HK-2 (cell line): ENCODE measurements around the gene ROR2.

ENCODE experiments used
- DNase-seq: peaks from one replicate; pipeline ENCODE4 v3.0.0-alpha.2; 2018; ENCODE audit not compliant: unreplicated experiment

ROR2 gene

DNA sequence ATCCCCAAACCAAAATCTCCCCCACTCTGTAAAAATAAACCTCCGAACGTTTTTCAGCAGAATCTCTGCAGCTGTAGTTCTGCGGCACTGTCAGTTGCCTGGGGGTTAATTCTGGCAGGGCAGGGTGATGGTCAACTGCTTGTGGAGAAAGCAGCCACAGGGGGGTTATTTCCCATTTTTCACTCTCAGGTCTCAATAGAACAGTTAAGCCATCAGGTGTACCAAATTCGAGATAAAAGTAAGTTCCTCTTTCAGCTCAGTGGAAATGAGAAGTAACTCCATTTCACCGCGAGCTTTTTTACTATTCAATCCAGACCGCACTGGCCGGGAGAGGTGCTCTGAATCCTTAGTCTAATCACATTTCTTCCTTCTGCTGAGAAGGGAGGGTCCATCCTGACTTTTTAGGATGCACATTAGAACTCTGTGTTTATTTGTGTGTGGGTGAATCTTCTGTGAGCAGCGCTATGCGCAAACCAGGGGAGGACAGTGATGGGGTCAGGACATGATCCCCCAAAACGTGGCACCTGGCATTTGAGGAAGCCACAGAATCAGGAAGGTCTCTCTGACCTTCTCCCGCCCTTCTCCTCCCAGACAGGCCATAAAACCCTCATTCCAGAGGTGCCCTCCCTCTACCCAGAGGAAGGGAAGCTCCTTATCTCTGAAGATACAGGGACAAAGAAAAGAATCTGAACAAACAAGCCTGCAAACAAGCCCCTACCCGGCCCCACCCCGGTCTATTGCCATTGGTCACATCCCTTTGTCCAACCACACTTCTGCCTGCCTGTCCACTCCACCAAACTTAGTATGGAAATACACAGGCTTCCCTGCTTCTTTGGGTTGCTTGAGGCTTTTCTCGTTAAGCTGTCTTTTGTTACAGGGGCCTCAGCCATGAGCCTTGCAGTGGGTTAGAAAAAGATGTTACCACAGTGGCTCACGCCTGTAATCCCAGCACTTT lies 229.0 kb downstream of the ROR2 start:
- no peak for DNase-seq

DNA sequence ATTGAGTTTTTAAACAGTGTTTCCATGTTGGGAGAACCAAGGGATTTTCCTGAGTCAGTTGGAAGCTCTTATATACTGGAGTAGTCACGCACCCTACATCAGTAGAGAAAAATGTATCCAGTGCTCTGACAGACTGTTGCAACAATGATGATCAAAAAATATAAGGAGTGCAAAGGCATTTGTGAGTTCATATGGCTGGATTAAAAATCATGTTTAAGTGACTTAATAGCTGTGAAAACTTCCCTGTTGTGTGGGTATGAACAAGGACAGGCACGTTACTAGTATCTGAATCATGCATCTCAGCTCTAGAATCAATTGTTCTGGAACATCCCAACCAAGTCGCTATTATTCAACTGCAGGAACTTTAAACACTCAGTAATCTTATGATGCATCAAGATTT lies 229.7 kb downstream of the ROR2 start:
- no peak for DNase-seq

DNA sequence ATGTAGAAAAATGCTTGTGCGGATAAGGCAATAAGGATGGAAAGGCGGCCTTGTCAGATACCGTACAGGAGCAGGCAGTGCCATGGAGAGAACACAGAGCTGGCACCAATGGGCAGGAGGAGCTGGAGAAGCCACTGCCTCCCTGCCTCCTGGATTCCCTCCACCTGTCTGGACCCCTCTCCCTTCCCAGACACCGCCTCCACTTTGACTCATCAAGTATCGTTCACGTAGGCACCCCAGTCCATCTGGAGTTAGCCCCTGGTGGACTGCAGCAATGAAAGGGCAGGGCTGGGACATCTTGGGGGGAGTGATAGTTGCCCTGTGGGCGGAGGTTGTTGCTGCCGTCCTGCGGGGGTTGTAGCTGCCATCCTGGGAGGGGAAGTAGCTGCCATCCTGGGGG lies 232.0 kb downstream of the ROR2 start:
- no peak for DNase-seq

DNA sequence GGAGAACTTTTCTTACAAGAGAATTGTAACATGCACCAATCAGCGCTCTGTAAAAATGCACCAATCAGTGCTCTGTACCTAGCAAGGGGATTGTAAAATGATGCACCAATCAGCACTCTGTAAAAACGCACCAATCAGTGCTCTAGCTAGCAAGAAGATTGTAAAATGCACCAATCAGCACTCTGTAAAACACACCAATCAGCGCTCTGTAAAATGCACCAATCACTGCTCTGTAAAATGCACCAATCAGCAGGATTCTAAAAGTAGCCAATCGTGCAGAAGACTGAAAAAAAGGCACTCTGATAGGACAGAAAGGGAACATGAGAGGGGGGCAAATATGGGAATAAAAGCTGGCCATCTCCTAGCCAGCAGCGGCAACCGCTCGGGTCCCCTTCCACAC lies 233.2 kb downstream of the ROR2 start:
- no peak for DNase-seq

DNA sequence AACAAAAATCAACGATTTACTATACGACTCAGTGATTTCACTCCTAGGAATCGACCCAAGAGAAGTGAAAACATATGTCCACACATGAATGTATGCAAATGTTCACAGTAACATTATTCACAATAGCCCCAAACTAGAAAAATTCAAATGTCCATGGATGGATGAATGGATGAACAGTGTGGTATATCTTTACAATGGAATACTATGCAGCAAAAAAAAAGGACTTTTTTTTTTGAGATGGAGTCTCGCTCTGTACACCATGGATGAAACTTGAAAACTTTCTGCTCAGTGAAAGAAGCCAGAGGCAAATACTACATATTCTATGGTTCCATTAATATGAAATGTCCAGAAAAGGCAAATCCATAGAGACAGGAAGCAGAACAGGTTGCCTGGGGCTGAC lies 233.8 kb downstream of the ROR2 start:
- DNase-seq: no peak

DNA sequence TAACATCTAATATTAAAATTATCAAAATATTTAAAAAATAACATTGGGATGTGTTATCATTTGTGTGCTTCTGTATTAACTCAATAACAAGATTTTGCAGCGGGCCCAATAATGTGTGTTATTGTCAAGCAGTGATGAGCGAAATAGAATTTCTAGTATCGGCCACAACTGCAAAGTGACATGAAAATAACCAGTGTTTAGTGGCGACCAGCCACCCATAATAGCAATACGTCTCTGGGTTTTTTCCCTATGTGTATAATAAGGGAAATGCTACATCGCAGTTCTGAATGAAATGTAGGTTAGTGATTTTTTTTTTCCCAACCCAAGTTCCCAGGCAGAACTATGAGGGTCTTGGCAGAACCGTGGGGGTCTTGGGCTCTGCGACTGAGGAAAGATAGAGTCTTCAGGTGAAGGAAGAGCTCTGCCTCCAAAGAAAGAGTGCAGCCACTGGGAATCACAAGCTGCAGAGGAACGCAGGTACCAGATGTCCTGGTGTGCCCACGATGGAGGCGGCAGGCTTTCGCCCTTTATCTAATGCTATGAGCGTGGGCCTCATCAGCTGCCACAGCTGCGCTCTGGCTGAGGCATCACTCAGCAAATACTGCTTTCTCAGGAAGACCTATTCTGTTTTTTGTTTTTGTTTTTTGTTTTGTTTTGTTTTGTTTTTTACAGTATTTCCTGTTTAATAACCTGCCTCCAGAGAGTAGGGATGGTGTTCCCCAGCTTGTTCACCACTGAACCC lies 235.0 kb downstream of the ROR2 start:
- DNase-seq: no peak

DNA sequence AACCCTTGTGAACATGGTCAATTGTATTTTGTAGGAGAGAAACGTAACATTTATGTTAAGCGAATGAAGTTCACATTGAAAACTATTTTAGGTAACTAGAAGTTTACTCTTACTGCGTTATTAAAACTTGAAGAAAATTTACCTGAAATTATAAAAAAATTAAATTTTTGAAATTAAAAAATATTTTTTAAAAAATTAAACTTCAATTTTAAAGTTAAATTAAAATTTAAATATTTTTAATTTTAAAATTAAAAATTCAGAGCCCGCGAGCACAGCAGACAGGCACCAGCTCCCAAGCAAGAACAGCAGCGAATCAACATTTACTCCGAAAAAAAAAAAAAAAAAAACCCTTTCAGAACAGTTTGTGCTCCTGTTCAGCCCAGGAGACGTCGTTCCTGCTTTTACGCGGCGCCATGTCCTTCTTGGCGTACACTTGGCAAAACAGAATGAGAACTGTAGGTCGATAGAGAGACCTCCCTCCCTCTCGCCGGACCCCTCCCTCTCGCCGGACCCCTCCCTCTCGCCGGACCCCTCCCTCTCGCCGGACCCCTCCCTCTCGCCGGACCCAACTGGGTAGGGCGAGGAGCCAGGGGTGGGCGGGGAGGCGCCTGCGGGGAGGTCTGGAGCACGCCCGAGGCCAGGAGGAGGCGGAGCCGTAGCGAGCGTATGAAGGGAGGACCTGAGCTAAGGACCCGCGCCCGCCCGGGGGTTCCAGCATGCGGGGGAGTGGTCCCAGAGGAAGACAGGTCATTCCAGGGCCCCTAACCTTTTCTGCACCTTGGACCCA lies 235.8 kb downstream of the ROR2 start:
- no peak for DNase-seq

DNA sequence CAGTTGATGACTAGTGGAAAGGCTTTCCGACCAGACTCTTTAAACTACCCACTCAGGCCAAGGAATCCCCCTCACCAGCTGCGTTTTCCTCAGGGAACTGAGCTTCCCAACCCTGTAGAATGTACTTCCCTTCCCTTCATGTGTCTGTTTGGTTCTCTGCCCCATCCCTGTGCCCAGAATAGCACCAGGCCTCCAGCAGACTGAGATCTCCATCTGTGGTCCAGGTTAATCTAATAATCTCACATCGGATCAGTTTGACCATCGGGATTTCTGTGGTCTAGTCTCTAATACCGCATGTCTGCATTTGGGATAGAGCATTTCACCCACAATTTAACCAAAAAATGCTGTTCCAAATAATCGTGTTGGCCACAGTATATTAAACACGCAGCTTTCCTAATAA lies 237.2 kb downstream of the ROR2 start:
- DNase-seq: no peak

DNA sequence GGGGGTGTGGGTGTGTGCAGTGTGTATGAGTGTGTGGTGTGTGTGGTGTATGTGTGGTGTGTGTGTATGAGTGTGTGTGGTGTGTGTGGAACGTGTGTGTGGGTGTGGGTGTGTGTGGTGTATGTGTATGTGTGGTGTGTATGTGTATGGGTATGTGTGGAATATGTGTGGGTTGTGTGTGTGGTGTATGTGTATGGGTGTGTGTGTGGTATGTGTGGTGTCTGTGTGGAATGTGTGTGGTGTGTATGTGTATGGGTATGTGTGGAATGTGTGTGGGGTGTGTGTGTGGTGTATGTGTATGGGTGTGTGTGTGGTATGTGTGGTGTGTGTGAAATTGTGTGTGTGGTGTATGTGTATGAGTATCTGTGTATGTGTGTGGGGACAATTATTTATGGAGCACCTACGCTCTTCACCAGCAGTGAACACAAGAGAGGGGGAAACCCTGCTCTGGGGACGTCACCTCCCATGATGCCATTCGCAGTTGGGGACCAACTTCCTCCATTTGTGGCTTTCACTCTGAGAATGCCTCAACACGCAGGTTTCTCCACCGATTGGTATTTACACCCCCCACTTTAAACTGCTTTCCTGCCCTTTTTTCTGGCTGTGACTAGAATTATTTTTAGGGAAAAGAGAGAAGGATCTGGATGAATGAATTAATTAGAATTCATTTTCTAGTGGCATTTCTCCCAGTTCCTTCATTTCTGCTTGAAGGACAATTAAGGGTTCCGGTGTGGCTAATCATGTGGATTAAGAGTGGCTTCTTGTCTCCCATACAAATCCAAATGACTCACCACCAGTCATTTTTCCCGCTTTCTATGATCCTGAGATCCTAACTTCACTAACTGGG lies 238.1 kb downstream of the ROR2 start:
- DNase-seq: no peak

DNA sequence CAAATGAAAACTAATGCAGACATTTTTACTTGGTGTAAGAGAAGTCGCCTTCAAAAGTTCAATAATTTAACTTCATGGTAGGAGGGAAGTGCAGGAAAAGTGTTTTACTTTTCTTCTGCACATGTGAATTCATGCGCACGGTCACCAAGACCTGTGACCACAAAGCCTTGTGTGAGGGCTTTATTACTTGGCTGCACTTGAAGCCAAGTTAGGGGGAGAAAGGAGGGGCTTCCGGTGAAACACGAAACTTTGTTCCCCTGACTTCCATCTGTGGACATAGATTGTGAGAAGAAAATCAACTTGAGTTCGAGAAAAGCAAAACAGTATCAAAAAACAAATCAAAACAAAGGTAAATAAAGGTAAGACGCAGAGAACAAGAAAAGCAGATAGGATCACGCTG lies 239.9 kb downstream of the ROR2 start:
- DNase-seq: no peak

DNA sequence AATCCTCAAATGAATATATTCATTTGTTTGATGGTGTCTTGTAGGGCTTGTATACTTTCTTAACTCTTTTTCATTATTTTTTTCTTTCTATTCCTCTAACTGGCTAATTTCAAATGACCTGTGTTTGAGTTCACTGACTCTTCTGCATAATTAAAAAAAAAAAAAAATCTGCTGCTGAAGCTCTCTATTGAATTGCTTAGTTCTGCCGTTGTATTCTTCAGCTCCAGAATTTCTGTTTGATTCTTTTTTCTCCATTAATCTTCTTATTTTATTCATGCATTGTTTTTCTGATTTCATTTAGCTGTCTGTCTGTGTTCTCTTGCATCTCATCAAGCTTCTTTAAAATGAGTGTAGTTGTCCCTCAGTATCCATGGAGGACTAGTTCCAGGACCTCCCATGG lies 244.6 kb downstream of the ROR2 start:
- no peak for DNase-seq

DNA sequence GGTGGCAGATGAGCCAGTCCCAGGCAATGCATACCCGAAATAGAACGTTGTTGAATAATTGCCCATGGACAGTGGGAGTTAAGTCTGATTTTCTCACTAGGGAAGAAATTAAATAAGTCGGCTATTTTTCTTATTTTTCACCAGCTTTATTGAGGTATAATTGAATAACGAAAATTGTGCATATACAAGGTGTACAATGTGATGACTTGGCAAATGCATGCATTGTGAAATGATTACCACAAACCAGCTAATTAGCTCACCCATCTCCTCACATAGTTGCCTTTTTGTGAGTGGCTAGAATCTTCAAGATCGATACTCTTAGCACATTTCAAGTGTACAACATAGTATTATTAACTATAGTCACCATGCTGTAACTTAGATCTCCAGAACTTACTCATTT lies 249.6 kb downstream of the ROR2 start:
- no peak for DNase-seq

DNA sequence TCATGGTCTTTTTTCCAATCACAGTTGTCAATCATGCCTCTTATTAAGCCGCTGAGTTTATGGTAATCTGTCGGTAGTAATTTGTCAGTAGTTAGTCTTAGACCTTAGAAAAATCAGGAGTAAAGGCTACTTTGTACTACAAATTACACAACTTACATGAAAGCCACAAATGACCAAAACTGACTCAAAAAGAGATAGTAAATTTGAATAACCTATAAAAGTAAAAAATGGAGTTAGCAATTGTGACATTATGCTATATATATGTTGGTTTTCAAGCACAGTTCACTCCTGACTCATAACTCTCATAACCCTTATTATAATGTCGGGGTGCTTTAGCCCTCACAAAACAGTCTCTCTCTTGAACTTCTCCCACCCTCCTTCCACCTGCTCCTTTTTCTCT lies 251.8 kb downstream of the ROR2 start:
- DNase-seq: no peak

DNA sequence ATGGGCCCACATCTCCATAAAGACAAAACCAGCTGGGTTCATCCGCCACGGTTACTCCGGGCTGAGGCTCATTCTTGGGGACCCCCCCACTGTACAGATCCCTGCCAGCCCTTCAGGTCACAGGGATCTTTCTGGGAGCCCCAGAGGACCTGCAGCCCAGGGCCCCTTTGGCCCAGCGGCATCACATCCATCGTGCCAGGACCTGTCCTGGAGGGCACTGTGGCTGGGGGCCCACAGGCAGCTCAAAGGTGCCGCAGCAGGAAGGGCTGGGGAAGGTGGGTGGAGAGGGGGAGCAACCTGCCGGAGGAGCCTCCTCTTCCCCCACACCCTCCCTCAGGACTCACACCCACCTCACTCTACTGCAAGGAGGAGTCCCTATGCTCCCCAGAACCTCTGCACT lies 252.8 kb downstream of the ROR2 start:
- no peak for DNase-seq

DNA sequence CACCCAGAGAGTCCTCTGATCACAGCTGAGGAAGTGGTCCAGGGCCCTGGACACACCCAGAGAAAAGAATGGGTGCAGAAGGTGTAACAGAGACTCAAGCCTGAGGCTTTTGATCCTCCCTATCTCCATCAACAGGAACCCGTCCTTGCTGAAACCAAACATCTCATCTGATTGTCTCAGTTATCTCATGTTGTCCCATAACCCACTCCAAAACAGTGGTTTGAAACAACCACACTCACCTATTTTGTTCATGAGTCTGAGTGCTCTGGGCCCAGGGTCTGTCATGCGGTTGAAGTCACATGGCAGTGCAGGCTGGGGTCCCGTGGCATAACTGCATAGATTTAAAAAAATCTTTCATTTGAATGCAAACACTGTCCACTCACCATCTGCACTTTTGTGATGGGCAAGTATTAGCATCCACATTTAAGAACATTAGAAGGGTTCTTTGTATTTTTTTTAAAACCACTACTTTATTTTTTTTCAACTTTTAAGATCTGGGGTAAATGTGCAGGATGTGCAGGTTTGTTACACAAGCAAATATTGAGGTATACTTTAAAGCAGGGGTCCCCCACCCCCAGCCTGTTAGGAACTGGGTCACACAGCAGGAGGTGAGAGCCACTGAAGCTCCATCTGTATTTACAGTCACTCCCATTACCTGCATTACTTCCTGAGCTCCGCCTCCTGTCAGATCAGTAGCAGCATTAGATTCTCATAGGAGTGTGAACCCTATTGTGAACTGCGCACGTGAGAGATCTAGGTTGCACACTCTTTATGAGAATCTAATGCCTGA lies 255.8 kb downstream of the ROR2 start:
- DNase-seq: no peak

DNA sequence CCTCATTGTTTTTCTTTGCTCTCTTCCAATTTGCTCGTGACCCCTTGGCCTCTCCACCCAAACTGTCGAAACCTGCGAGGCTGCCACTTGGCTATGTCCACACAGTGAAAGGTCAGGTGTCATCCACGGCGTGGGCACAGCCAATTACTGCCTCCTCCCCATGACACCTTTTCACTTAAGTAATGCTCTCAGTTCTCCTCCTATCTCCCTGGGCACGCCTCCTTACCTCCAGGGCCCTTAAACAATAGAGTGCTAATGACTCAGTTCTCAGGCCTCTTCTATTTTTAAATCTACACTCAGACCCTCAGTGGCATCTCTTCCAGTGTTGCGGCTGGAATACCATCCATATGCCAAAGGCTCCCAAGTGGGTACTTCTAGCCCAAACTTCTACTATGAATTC lies 256.8 kb downstream of the ROR2 start:
- DNase-seq: no peak

DNA sequence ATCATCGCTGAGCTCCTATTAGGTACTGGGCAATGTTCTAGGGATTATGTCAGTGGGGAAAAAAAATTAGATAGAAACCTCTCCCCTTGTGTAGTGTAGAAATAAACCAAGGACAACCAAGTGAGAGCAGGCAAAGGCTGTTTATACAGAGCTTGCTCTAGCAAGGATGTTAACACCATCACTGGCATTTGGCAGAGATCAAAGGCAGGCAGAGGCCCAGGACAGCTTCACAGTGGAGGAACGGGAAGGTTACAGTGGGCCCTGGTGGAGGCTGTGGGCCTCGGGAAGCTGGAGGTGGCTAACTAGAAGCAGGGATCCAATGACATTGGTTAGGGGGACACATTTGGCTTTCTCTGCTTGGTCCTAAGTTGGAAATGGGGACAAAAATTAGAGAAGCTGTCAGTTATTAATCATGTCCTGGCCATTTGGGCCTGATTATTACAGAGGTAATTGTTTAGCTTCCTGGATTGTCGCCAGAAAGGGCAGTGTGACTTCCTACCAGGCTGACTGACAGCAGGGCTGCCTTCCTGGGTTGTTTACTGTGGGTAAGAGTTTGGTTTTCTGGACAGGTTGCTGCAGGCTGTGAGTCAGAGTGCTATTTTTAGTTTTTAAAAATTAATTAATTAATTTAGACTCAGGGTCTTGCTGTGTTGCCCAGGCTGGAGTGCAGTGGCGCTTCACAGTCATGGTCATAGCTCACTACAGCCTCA lies 259.3 kb downstream of the ROR2 start:
- no peak for DNase-seq

DNA sequence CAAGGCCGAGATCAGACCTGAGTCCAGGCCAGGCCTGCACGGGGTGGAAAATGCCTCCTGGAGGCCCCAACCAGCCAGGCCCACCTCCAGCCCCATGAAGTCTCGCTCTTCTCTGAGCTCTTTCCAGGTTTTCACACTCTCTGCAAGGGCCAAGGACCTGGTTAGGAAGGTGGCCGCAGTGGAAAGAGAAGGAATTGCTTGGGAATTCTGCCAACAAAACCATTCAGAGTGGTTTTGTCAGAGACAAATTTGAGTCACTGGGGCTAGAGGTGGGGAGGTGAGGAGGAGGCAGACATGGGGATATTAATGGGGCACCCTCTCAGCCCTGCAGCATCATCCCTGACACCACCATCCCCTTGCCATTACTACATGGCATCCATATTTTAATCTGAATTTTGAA lies 261.0 kb downstream of the ROR2 start:
- DNase-seq: no peak

DNA sequence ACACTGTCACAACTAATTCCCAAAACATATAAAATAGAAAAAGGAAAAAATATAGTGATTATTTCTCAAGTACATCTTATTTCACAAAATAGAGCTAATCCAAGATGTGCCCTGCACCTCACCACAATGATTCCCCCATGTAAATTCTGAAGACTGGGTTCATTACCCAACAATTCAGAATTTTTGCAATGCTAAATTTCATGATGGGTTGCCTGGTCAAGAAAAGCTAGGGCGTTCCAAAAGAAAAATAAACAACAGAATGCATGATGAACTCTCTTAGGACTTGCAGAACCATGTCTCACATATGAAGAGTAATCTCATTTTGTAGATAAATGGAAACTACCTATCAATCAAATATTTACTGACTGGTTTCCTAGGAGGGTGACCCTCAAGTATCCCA lies 266.8 kb downstream of the ROR2 start:
- DNase-seq: no peak

DNA sequence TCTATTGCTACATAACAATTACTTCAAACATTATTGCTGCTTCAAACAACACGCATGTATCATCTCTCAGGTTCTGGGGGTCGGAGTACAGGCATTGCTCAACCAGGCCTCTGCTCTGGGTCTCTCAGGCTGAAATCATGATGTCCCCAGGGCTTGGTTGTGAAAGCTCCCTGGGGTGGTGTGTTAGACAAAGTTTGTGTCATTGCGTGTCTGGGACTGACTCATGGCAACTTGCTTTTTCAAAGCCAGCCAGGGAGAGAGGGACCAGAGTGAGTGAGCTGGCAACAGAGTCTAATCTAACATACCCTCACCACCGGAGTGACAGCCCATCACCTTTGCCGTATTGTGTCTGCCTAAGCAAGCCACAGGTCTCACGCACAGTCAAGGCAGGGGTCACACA lies 267.2 kb downstream of the ROR2 start:
- no peak for DNase-seq
